HEK293 (cell line): ENCODE measurements around the gene TTR.

Experiments used
- CTCF ChIA-PET: fragments of 350-600 bp; formaldehyde crosslinking; extraction: SDS; loops from one replicate; lab custom pipeline; 2021; ENCODE audit warnings: antibody characterized with exemption; lab: Yijun Ruan, JAX
- POLR2A ChIA-PET: fragments of 300-600 bp; formaldehyde crosslinking; extraction: SDS; loops from one replicate; lab custom pipeline; 2020; ENCODE audit warnings: antibody characterized with exemption, inconsistent platforms; lab: Yijun Ruan, JAX
- H3K27ac ChIP-seq: fragments of 200-500 bp; sonication (Bioruptor generic); 2 replicates; pipeline ENCODE4 v1.5.1; 2014; ENCODE audit warnings: low read depth, low read length, control low read depth, inconsistent platforms; ENCODE audit errors: extremely low read depth
- H3K36me3 ChIP-seq, 2 experiments: fragments of 200-500 bp in 1 of 2; sonication (Bioruptor generic) in 1 of 2; 1 replicate in 1 of 2; 2 replicates in 1 of 2; pipeline ENCODE4 v1.5.1; 2014 to 2017; ENCODE audit warnings: inconsistent platforms in 2 of 2, low read length in 2 of 2; ENCODE audit not compliant: control insufficient read depth in 2 of 2, insufficient read depth in 1 of 2
- H3K4me1 ChIP-seq: fragments of 200-500 bp; sonication (Bioruptor generic); 2 replicates; pipeline ENCODE4 v1.5.1; 2014; ENCODE audit warnings: mild to moderate bottlenecking, low read length, inconsistent platforms; ENCODE audit not compliant: control insufficient read depth, insufficient read depth
- H3K4me3 ChIP-seq: 2 replicates; pipeline ENCODE4 v1.5.1; 2011; ENCODE audit warnings: low read depth, mild to moderate bottlenecking, control low read depth, low read length, moderate library complexity
- H3K9me3 ChIP-seq: fragments of 200-500 bp; sonication (Bioruptor generic); 2 replicates; pipeline ENCODE4 v1.5.1; 2014; ENCODE audit warnings: low read depth, low read length, inconsistent platforms; ENCODE audit not compliant: control insufficient read depth, insufficient read depth
- BCL11B ChIP-seq: fragments of 450-650 bp; formaldehyde crosslinking; IDR thresholded peaks from 2 replicates; pipeline ENCODE4 v1.5.1; 2016; ENCODE audit warnings: low read depth, missing biosample characterization, missing genetic modification characterization
- GLIS1 ChIP-seq: fragments of 450-650 bp; formaldehyde crosslinking; IDR thresholded peaks from 2 replicates; pipeline ENCODE4 v1.5.1; 2016; ENCODE audit warnings: missing biosample characterization, missing genetic modification characterization
- SALL2 ChIP-seq: fragments of 450-650 bp; formaldehyde crosslinking; IDR thresholded peaks from 2 replicates; pipeline ENCODE4 v1.5.0; 2017; ENCODE audit warnings: missing biosample characterization, mild to moderate bottlenecking, missing genetic modification characterization, borderline replicate concordance
- SETDB1 ChIP-seq: IDR thresholded peaks from one replicate; pipeline ENCODE4 v1.6.1; 2017; ENCODE audit warnings: mild to moderate bottlenecking, low read length, moderate library complexity, mixed read lengths; ENCODE audit not compliant: insufficient read length
- WT1 ChIP-seq: fragments of 450-650 bp; formaldehyde crosslinking; IDR thresholded peaks from 2 replicates; pipeline ENCODE4 v1.5.1; 2016; ENCODE audit warnings: missing biosample characterization, missing genetic modification characterization
- YY1 ChIP-seq: fragments of 450-650 bp; formaldehyde crosslinking; IDR thresholded peaks from 2 replicates; pipeline ENCODE4 v1.5.1; 2018; ENCODE audit warnings: missing biosample characterization, missing genetic modification characterization
- ZBTB48 ChIP-seq: fragments of 450-650 bp; formaldehyde crosslinking; IDR thresholded peaks from 2 replicates; pipeline ENCODE4 v1.5.1; 2016; ENCODE audit warnings: missing biosample characterization, missing genetic modification characterization
- ZNF184 ChIP-seq: fragments of 450-650 bp; IDR thresholded peaks from 2 replicates; pipeline ENCODE4 v1.5.1; 2018; ENCODE audit warnings: missing biosample characterization, mild to moderate bottlenecking, missing genetic modification characterization
- ZNF214 ChIP-seq: fragments of 450-650 bp; formaldehyde crosslinking; IDR thresholded peaks from 2 replicates; pipeline ENCODE4 v1.5.1; 2017; ENCODE audit warnings: missing biosample characterization, mild to moderate bottlenecking, missing genetic modification characterization, borderline replicate concordance
- ZNF654 ChIP-seq: fragments of 450-650 bp; formaldehyde crosslinking; IDR thresholded peaks from 2 replicates; pipeline ENCODE4 v1.5.1; 2016; ENCODE audit warnings: low read depth, missing biosample characterization, missing genetic modification characterization
- ZNF785 ChIP-seq: fragments of 450-650 bp; formaldehyde crosslinking; IDR thresholded peaks from 2 replicates; pipeline ENCODE4 v1.5.1; 2016; ENCODE audit warnings: missing biosample characterization, missing genetic modification characterization
- ZNF837 ChIP-seq: fragments of 450-650 bp; formaldehyde crosslinking; IDR thresholded peaks from 2 replicates; pipeline ENCODE4 v1.5.1; 2016; ENCODE audit warnings: missing biosample characterization, missing genetic modification characterization
- ZSCAN23 ChIP-seq: fragments of 450-650 bp; formaldehyde crosslinking; IDR thresholded peaks from 2 replicates; pipeline ENCODE4 v1.5.1; 2016; ENCODE audit warnings: missing biosample characterization, missing genetic modification characterization
- TF ChIP-seq, protein P1 (sequence below): fragments of 450-650 bp; formaldehyde crosslinking; IDR thresholded peaks from 2 replicates; pipeline ENCODE4 v1.5.1; 2016; ENCODE audit warnings: missing biosample characterization, missing genetic modification characterization
- TF ChIP-seq, protein P2 (sequence below): fragments of 450-650 bp; formaldehyde crosslinking; IDR thresholded peaks from 2 replicates; pipeline ENCODE4 v1.5.1; 2017; ENCODE audit warnings: missing biosample characterization, missing genetic modification characterization
- TF ChIP-seq, protein P3 (sequence below): fragments of 450-650 bp; formaldehyde crosslinking; IDR thresholded peaks from 2 replicates; pipeline ENCODE4 v1.5.1; 2016; ENCODE audit warnings: missing biosample characterization, missing genetic modification characterization
- TF ChIP-seq, protein P4 (sequence below): fragments of 450-650 bp; formaldehyde crosslinking; IDR thresholded peaks from 2 replicates; pipeline ENCODE4 v1.5.0; 2017; ENCODE audit warnings: missing biosample characterization, missing genetic modification characterization, borderline replicate concordance

TTR gene

DNA sequence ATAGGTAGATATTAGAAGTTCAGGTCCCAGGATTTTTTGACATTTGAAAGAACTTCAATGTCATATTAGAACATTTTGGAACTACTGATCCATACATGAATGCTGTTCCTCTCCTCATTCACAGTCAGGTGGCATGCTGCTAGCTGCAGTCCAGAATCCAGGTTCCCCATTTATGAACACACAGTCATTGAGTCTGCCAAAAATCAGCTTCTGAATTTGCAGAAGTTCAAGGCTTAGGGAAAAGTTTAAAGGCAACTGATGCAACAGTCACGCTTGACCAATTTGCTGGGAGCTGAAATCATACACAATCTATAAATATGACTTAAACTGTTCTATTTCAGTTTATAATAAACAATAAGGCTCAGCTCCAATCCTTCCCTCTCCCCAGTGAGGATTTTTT lies 17.3 kb upstream of the TTR start:
- POLR2A ChIA-PET: interaction anchor here (0.6 kb wide), 1 partner anchor 106 kb away, joined by 3 read pairs; no protein-coding TSS in a partner anchor

DNA sequence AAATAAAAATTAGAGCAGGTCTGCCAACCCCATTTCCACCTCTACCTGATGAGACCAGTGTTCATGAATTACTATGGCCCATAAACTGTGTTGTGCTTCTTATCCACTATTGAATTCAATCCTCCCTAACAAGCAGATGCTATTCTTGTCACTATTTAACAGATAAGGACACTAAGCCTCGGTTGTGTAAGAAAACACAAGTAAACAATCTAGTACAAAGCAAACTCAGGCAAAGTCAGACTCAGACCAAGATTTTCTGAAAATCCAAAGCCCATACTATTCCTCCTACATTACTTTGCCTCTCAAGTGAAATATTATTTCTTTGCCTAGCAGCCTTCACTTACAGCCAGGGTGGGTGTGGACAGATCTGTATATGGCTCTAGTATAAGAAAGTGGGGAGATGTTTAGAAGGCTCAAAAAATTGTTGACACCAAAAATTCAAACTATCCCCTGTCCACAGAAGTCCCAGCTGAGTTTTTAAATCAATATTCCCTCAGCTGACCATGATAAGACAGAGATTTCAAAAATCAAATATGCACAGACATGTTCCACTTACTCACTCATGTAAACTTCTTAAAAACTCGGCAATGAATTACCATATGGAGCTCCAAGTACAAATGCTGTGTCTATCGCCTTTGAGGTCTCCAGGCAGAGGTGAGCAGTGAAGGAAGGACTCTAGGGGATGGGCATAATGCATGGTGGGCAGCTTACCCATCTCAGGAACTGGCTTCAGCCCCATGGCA lies 16.0 kb upstream of the TTR start:
- TF ChIP-seq ZNF214 (no peak), SETDB1 (no peak), ZNF785 (tag by site-specific recombination) (no peak), ZSCAN23 (tag by site-specific recombination) (no peak), GLIS1 (tag by site-specific recombination) (no peak), ZBTB48 (no peak), ZNF654 (tag by site-specific recombination) (no peak), ZNF837 (tag by site-specific recombination) (no peak)
- TF ChIP-seq, protein P1, sequence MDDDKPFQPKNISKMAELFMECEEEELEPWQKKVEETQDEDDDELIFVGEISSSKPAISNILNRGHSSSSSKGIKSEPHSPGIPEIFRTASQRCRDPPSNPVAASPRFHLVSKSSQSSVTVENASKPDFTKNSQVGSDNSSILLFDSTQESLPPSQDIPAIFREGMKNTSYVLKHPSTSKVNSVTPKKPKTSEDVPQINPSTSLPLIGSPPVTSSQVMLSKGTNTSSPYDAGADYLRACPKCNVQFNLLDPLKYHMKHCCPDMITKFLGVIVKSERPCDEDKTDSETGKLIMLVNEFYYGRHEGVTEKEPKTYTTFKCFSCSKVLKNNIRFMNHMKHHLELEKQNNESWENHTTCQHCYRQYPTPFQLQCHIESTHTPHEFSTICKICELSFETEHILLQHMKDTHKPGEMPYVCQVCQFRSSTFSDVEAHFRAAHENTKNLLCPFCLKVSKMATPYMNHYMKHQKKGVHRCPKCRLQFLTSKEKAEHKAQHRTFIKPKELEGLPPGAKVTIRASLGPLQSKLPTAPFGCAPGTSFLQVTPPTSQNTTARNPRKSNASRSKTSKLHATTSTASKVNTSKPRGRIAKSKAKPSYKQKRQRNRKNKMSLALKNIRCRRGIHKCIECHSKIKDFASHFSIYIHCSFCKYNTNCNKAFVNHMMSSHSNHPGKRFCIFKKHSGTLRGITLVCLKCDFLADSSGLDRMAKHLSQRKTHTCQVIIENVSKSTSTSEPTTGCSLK (tag by site-specific recombination): no peak
- TF ChIP-seq, protein P2, sequence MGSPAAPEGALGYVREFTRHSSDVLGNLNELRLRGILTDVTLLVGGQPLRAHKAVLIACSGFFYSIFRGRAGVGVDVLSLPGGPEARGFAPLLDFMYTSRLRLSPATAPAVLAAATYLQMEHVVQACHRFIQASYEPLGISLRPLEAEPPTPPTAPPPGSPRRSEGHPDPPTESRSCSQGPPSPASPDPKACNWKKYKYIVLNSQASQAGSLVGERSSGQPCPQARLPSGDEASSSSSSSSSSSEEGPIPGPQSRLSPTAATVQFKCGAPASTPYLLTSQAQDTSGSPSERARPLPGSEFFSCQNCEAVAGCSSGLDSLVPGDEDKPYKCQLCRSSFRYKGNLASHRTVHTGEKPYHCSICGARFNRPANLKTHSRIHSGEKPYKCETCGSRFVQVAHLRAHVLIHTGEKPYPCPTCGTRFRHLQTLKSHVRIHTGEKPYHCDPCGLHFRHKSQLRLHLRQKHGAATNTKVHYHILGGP (tag by site-specific recombination): no peak
- TF ChIP-seq, protein P3, sequence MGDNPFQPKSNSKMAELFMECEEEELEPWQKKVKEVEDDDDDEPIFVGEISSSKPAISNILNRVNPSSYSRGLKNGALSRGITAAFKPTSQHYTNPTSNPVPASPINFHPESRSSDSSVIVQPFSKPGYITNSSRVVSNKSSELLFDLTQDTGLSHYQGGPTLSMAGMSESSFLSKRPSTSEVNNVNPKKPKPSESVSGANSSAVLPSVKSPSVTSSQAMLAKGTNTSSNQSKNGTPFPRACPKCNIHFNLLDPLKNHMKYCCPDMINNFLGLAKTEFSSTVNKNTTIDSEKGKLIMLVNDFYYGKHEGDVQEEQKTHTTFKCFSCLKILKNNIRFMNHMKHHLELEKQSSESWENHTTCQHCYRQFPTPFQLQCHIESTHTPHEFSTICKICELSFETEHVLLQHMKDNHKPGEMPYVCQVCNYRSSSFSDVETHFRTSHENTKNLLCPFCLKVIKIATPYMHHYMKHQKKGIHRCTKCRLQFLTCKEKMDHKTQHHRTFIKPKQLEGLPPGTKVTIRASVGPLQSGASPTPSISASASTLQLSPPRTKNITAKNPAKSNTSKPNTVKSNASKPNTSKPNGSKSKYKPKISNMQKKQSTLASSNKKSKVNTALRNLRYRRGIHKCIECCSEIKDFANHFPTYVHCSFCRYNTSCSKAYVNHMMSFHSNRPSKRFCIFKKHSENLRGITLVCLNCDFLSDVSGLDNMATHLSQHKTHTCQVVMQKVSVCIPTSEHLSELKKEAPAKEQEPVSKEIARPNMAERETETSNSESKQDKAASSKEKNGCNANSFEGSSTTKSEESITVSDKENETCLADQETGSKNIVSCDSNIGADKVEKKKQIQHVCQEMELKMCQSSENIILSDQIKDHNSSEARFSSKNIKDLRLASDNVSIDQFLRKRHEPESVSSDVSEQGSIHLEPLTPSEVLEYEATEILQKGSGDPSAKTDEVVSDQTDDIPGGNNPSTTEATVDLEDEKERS: no peak

More for the DNA sequence above, 17.3 kb upstream of the TTR start:
- CTCF ChIA-PET: interaction anchor here (0.6 to 1.1 kb wide), 2 partner anchors 10 to 163 kb away, joined by 3 to 5 read pairs; no protein-coding TSS in a partner anchor
- TF ChIP-seq ZNF184: no peak
- Histone ChIP-seq H3K4me1 (no peaks in the 10 kb centered on the region), H3K36me3 (no peaks in the 10 kb centered on the region), H3K4me3 (no peak overlapping the region), H3K9me3 (no peaks in the 10 kb centered on the region), H3K27ac (no peak overlapping the region)

DNA sequence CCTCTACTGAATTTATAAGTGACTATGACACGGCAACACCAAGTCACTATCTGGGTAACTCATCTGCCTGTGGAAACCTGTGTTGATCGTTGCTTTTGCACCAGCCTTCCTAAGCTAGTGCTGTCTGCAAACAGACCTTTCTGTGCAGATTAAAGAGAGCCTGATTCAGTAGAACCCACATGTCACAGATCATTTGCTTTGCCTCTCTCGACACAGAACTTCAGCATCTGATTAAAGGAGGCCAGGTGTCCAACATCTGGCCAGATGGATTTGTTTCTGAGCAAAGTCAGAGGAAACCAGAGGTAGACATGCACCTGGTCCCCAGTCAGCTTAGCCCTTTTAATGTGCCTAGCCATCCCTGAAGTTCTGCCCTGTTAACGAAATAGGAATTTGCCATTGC lies 15.0 kb upstream of the TTR start:
- H3K9me3 ChIP-seq: no peaks in the 10 kb centered on the region
- TF ChIP-seq, protein P4, sequence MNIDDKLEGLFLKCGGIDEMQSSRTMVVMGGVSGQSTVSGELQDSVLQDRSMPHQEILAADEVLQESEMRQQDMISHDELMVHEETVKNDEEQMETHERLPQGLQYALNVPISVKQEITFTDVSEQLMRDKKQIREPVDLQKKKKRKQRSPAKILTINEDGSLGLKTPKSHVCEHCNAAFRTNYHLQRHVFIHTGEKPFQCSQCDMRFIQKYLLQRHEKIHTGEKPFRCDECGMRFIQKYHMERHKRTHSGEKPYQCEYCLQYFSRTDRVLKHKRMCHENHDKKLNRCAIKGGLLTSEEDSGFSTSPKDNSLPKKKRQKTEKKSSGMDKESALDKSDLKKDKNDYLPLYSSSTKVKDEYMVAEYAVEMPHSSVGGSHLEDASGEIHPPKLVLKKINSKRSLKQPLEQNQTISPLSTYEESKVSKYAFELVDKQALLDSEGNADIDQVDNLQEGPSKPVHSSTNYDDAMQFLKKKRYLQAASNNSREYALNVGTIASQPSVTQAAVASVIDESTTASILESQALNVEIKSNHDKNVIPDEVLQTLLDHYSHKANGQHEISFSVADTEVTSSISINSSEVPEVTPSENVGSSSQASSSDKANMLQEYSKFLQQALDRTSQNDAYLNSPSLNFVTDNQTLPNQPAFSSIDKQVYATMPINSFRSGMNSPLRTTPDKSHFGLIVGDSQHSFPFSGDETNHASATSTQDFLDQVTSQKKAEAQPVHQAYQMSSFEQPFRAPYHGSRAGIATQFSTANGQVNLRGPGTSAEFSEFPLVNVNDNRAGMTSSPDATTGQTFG: no peak
- TF ChIP-seq SALL2 (tag by site-specific recombination) (no peak), YY1 (no peak), BCL11B (tag by site-specific recombination) (no peak), WT1 (no peak)
- H3K36me3 ChIP-seq: no peaks in the 10 kb centered on the region
- ChIA-PET CTCF (interaction anchor here (0.6 to 2.5 kb wide), 3 partner anchors 13 to 146 kb away, joined by 4 to 9 read pairs (median 7); no protein-coding TSS in a partner anchor), POLR2A (interaction anchor here (1.6 kb wide), 1 partner anchor 33 kb away, joined by 3 read pairs; no protein-coding TSS in a partner anchor)
- H3K4me3 ChIP-seq: no peak overlapping the region
- H3K4me1 ChIP-seq: no peaks in the 10 kb centered on the region
- H3K27ac ChIP-seq: no peak overlapping the region

More for the DNA sequence above, 16.0 kb upstream of the TTR start:
- no peaks in the 10 kb centered on the region for H3K9me3 ChIP-seq
- ChIA-PET POLR2A (interaction anchor here (1.6 kb wide), 1 partner anchor 34 kb away, joined by 3 read pairs; no protein-coding TSS in a partner anchor), CTCF (interaction anchor here (0.6 to 2.5 kb wide), 3 partner anchors 12 to 124 kb away, joined by 3 to 9 read pairs (median 7); no protein-coding TSS in a partner anchor)
- H3K27ac ChIP-seq: no peak overlapping the region
- H3K4me3 ChIP-seq: no peak overlapping the region
- no peaks in the 10 kb centered on the region for H3K36me3 ChIP-seq
- no peaks in the 10 kb centered on the region for H3K4me1 ChIP-seq
